ENCODE results near the gene PRKG1.

GRCh38 chr10:51956822-51957221 is 882.5 kb downstream of the PRKG1 start:
- TF ChIP-seq REST (IDR thresholded peaks at IDR 0.05; ENCODE audit: insufficient replicate concordance, low read depth), result no peak
- TF ChIP-seq CTCF (IDR thresholded peaks at IDR 0.05; ENCODE audit: insufficient read depth, low read length), result no peak
- TF ChIP-seq SPI1 (IDR thresholded peaks at IDR 0.05; ENCODE audit: borderline replicate concordance, low read depth), result no peak
- no peak for TF ChIP-seq GABPA (IDR thresholded peaks at IDR 0.05; ENCODE audit: low read depth)

Measured in HL-60 (cell line).